Esophagus squamous epithelium (tissue), 5 donors: ENCODE results near the gene DTNB. TPM values are rescaled to one million over a fixed set of nuclear protein-coding genes. Genes with fewer than 3 reads are reported as not detected.
A peak's percentile ranks its signal among the peaks of the same experiment; 100 is the strongest.

ENCODE experiments used
- DNase-seq: peaks from one replicate; lab custom pipeline; 2025; lab: John Stamatoyannopoulos, UW
- H3K27ac ChIP-seq, 4 donors: fragments of 200-600 bp; sonication (generic); one replicate each; pipeline ENCODE4 v1.5.1; 2016 to 2019; ENCODE audit warnings: mild to moderate bottlenecking in 1 of 4
- H3K27me3 ChIP-seq, 4 donors: fragments of 200-600 bp; sonication (generic); 1 replicate in 3 of 4; 2 replicates in 1 of 4; pipeline versions ENCODE4 v1.5.1 to v1.6.0; 2017 to 2021; ENCODE audit warnings: antibody characterized with exemption in 1 of 4
- H3K36me3 ChIP-seq, 3 donors: fragments of 200-600 bp; sonication (generic); one replicate each; pipeline ENCODE4 v1.5.1; 2016 to 2019
- H3K4me1 ChIP-seq, 3 donors: fragments of 200-600 bp; sonication (generic); one replicate each; pipeline ENCODE4 v1.5.1; 2017 to 2019
- H3K4me3 ChIP-seq, 4 donors: fragments of 200-600 bp; sonication (generic); 1 replicate in 3 of 4; 2 replicates in 1 of 4; pipeline ENCODE4 v1.5.1; 2016 to 2019; ENCODE audit warnings: mild to moderate bottlenecking in 2 of 4, moderate library complexity in 1 of 4
- H3K9me3 ChIP-seq, 3 donors: fragments of 200-600 bp; sonication (generic); one replicate each; pipeline ENCODE4 v1.5.1; 2016 to 2019
- POLR2A ChIP-seq, 4 donors: fragments of 450-650 bp; IDR thresholded peaks; one replicate each; pipeline ENCODE4 v1.6.1; 2017; ENCODE audit warnings: antibody characterized with exemption in 4 of 4, mild to moderate bottlenecking in 4 of 4, moderate library complexity in 3 of 4
- WGBS, 2 donors: methylation state at CpG; one replicate each; pipeline ENCODE4 v1.1.5; 2018; 5-methylcytosine and 5-hydroxymethylcytosine counted together
- intact Hi-C: fragments of 100-400 bp; cut with DNase I; formaldehyde crosslinking; loops from one replicate; pipeline ENCODE4 v1.15.0; 2022
- total RNA-seq, 4 donors: library from RNA; depleted of rRNA; stranded (reverse); fragments of >200 nt; gene quantifications; one replicate each; pipeline ENCODE4 v1.1.0, GENCODE V29; 2016
- TF ChIP-seq, protein P1 (sequence below), 6 experiments: fragments of 450-650 bp in 4 of 6; fragments of 200-600 bp in 2 of 6; sonication (generic) in 2 of 6; IDR thresholded peaks; one replicate each; pipeline ENCODE4 v1.5.1; 2016 to 2019; ENCODE audit warnings: antibody characterized with exemption in 6 of 6, mild to moderate bottlenecking in 4 of 6, moderate library complexity in 4 of 6
- donor health status: DM: yes; HTN: yes; CAD: no.

The DTNB gene
- total RNA-seq, 4 donors from 2014 or later: 7.8 to 17.2 (median 9.6) TPM

DNA sequence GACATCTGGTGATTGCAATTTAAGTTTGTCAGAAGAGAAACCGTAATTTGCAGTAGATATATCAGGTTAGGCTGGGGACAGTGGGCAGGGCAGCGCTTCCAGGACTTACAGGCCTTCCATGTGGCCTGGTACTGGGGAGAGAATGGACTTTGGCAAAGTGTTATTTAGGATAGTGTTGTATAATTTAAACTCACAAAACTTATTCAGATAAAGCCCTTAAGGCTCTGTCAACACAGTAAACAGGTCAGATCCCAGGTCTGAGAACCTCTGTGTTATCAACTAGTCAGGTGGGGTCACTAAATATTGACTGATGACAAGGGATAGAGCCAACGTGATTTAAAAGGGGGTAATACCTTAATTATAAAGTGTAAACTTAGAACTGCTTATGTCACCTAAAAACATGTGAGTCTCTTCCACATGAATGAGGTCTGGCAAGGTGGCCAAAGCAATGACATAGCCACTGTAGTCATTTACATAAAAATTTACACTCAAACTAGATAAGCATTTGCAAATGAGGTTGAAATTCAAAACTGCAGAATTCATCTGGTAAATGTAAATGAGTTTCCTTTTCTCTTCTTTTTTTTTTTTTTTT, 251.5 kb downstream of the DTNB start:
- Histone ChIP-seq H3K9me3 (no peaks in the 10 kb centered on the region), H3K4me3 (peak overlapping the region in 1 of 4 donors; percentile 21), H3K27me3 (no peaks in the 10 kb centered on the region), H3K4me1 (no peaks in the 10 kb centered on the region), H3K36me3 (peaks cover 0 to 25% (median 0%) of the 10 kb centered on the region in 3 donors), H3K27ac (no peak overlapping the region)
- intact Hi-C loops: no loop called here
- DNase-seq: no peak
- TF ChIP-seq, protein P1, sequence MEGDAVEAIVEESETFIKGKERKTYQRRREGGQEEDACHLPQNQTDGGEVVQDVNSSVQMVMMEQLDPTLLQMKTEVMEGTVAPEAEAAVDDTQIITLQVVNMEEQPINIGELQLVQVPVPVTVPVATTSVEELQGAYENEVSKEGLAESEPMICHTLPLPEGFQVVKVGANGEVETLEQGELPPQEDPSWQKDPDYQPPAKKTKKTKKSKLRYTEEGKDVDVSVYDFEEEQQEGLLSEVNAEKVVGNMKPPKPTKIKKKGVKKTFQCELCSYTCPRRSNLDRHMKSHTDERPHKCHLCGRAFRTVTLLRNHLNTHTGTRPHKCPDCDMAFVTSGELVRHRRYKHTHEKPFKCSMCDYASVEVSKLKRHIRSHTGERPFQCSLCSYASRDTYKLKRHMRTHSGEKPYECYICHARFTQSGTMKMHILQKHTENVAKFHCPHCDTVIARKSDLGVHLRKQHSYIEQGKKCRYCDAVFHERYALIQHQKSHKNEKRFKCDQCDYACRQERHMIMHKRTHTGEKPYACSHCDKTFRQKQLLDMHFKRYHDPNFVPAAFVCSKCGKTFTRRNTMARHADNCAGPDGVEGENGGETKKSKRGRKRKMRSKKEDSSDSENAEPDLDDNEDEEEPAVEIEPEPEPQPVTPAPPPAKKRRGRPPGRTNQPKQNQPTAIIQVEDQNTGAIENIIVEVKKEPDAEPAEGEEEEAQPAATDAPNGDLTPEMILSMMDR (IDR thresholded peaks at IDR 0.05): no peak
- TF ChIP-seq POLR2A (IDR thresholded peaks at IDR 0.05): peak in 1 of 4 donors; percentile 36
- WGBS, 2 donors: 75 to 84% methylated on average over 3 of the region's 3 CpGs

DNA sequence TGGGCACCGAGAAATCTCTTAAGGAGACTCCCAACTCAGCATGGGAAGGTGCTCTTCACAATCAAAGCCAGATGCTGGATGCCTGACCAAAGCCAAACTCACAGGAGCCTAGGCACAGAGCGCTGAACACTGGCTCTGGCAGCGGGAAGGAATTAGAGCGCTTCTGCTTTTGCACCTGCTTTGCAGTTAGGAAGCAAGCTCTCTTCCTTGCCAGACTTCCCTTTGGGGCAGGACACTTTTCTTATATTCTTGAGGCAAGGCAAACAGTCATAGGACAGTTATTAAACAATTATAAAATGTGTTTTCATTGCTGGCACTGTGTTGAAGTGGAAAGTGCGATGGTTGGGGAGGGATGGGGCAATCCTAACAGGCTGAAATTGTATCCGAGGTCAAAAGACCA, 252.1 kb downstream of the DTNB start:
- peaks cover 0 to 22% (median 0%) of the 10 kb centered on the region in 3 donors for H3K36me3 ChIP-seq
- 70 to 77% methylated on average over 6 of the region's 6 CpGs for WGBS, 2 donors

DNA sequence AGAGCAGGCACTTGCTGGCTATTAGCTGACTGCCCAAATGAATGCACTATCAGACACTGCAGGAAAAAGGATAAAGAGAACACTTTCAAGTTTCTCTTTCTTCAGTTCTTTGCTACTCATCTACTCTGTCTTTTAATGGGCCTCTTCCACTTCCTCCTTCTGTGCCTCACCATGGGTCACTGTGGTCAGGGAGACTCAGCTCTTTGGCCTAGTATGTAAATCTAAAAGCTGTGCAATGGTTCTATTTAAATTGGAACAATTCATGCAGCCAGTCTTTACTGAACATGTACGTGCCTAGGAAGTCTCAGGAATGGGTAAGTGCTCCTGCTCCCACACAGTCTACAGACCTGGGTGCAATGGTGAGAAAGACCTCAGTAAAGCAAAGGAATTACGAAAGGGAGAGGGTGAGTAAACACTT, 252.5 kb downstream of the DTNB start:
- H3K4me3 ChIP-seq: no peak overlapping the region
- H3K36me3 ChIP-seq: peaks cover 0 to 22% (median 0%) of the 10 kb centered on the region in 3 donors
- intact Hi-C loops: no loop called here
- H3K9me3 ChIP-seq: no peaks in the 10 kb centered on the region
- 77 to 95% methylated on average over 2 of the region's 2 CpGs for WGBS, 2 donors
- TF ChIP-seq, protein P1 (IDR thresholded peaks at IDR 0.05): no peak
- TF ChIP-seq POLR2A (IDR thresholded peaks at IDR 0.05): no peak
- H3K4me1 ChIP-seq: no peaks in the 10 kb centered on the region
- no peak for DNase-seq
- H3K27ac ChIP-seq: peak overlapping the region in 1 of 4 donors; percentile 2
- H3K27me3 ChIP-seq: no peaks in the 10 kb centered on the region

More for the DNA sequence above, 252.1 kb downstream of the DTNB start:
- Histone ChIP-seq H3K27me3 (no peaks in the 10 kb centered on the region), H3K9me3 (no peaks in the 10 kb centered on the region), H3K4me1 (no peaks in the 10 kb centered on the region), H3K4me3 (no peak overlapping the region), H3K27ac (peak overlapping the region in 1 of 4 donors; percentile 2)
- intact Hi-C loops: no loop called here
- no peak for TF ChIP-seq POLR2A (IDR thresholded peaks at IDR 0.05)
- TF ChIP-seq, protein P1 (IDR thresholded peaks at IDR 0.05): no peak
- DNase-seq: no peak

DNA sequence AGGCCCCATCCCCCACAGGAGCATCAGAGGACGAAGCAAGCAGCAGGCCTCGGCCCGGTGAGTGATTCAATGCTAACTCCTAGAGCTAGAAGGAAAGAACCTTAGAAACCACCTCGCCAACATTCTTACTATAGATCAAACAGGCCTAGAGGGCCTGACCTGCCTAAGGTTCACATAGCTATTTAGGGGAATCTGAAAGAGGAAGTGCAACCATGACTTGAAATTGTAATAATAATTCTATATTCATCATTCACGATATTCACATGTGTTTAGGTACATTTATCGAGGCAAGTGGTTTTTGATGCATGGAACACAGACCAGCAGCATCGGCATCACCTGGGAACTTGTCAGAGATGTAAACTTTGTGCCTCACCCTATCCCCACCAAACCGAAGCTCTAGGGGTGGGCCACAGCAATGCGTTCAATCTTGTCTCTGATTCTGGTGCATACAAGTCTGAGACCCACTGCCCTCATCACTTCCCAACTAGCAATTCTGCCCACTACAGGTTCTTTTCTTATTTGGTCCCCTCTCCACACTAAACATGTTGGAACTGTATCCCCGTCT, 253.6 kb downstream of the DTNB start:
- intact Hi-C loops: no loop called here
- H3K4me3 ChIP-seq: no peak overlapping the region
- H3K27ac ChIP-seq: peak overlapping the region in 1 of 4 donors; percentile 3
- H3K36me3 ChIP-seq: peaks cover 0 to 22% (median 0%) of the 10 kb centered on the region in 3 donors
- no peaks in the 10 kb centered on the region for H3K9me3 ChIP-seq
- 80 to 90% methylated on average over 10 of the region's 10 CpGs for WGBS, 2 donors
- H3K27me3 ChIP-seq: no peaks in the 10 kb centered on the region
- TF ChIP-seq, protein P1 (IDR thresholded peaks at IDR 0.05): no peak
- TF ChIP-seq POLR2A (IDR thresholded peaks at IDR 0.05): no peak
- no peaks in the 10 kb centered on the region for H3K4me1 ChIP-seq
- no peak for DNase-seq

DNA sequence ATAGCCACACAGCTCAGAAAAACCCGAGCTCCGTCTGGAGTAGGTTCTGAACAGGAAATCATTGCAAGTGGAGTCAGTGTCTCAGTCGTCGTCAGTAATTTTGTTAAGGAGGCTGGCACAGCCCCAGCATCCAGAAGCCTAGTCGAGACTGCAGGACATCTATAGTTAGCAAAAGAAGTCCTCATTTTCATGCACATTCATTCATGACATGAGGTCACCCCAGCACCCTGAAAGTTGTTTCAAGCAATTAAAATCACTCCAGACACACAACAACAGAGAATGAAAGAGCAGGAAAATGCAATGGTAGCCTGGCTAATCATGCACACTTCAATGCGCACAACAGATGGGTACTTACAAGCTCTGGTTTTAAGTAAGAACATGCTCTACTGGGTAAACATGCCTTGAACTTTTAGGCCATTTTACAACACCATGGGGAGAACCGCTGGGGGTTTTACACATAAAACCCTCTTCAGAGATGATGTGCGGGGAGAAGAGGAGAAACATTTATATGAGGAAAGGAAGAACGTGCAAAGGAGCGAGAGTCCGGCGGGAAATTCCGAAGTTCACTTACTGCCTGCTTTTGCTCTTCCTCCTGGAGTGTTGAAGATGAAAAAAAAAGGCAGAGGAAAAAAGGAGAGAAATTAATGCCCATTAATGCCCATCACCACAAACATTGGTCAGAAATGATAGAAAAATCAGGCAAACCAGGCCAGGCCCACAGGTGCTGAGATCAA, 254.3 kb downstream of the DTNB start:
- peaks cover 0 to 22% (median 0%) of the 10 kb centered on the region in 3 donors for H3K36me3 ChIP-seq
- 80% methylated on average over 13 of the region's 13 CpGs for WGBS, 2 donors
- H3K27ac ChIP-seq: peak overlapping the region in 1 of 4 donors; percentile 3
- no peaks in the 10 kb centered on the region for H3K9me3 ChIP-seq
- DNase-seq: no peak
- H3K4me3 ChIP-seq: no peak overlapping the region
- intact Hi-C loops: no loop called here
- H3K4me1 ChIP-seq: no peaks in the 10 kb centered on the region
- TF ChIP-seq POLR2A (IDR thresholded peaks at IDR 0.05): no peak
- TF ChIP-seq, protein P1 (IDR thresholded peaks at IDR 0.05): no peak
- H3K27me3 ChIP-seq: no peaks in the 10 kb centered on the region
